ENCODE measurements around the gene TLR3.

DNA sequence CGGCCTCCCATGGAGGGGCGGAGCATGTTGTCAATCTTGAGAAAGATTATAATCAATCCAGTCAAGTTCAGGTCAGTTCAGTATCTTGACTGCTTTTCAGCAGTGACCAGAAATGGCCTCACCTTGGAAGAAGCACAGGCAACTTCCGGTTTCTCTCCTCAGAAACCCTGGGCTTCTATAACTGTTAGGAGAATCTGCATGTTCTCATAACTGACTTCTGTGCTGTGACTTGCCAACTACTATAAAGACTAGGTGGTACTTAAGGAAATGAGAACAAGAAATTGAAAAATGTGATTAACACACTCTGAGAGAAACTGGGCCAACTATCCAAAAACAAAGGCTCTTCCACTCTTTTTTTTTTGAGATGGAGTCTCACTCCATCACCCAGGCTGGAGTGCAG is 35.9 kb upstream of the TLR3 start:
- TF ChIP-seq EZH2 (IDR thresholded peaks at IDR 0.05; ENCODE audit: insufficient read depth, poor library complexity, severe bottlenecking) (no peak), EZH2phosphoT487 (IDR thresholded peaks at IDR 0.05; ENCODE audit: insufficient read depth, low read depth) (no peak)

All from GM23248 (cell line).